SIG-M5 treated with dmso at 0.1 percent for 504 hours (cell line): ENCODE data around the gene ARHGEF6.
"Not testable (repeated sequence)": the region's sequence is repeated elsewhere in the genome, so short reads cannot be mapped to it uniquely, and the experiment has no call there.

ENCODE experiments used
- DNase-seq: peaks from one replicate; lab custom pipeline; 2025; ENCODE audit not compliant: unreplicated experiment; lab: John Stamatoyannopoulos, UW

The ARHGEF6 gene, protein sequence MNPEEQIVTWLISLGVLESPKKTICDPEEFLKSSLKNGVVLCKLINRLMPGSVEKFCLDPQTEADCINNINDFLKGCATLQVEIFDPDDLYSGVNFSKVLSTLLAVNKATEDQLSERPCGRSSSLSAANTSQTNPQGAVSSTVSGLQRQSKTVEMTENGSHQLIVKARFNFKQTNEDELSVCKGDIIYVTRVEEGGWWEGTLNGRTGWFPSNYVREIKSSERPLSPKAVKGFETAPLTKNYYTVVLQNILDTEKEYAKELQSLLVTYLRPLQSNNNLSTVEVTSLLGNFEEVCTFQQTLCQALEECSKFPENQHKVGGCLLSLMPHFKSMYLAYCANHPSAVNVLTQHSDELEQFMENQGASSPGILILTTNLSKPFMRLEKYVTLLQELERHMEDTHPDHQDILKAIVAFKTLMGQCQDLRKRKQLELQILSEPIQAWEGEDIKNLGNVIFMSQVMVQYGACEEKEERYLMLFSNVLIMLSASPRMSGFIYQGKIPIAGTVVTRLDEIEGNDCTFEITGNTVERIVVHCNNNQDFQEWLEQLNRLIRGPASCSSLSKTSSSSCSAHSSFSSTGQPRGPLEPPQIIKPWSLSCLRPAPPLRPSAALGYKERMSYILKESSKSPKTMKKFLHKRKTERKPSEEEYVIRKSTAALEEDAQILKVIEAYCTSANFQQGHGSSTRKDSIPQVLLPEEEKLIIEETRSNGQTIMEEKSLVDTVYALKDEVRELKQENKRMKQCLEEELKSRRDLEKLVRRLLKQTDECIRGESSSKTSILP

DNA sequence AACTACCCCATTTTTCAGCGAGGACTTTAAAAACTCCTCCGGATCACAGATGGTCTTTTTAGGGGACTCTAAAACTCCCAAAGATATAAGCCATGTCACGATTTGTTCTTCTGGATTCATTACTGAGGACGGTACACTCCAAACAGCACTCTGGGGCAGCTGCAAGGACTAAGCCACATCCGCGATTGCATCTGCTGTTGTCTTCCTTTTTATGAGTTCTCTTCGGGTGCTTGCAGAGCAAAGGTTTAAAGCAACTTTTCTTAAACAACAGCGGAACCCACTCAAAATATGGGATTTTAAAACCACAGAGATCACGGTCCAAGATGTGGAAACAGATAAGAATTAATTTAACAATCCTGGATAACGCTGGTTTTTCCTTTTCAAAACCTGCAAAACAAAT lies at the start of gene ARHGEF6:
ARHGEF6 (minus strand) TSS at position 170 of the 400 bp plus-strand sequence; CDS start at position 120, 50 bp downstream.
- peak; percentile 69 for DNase-seq

DNA sequence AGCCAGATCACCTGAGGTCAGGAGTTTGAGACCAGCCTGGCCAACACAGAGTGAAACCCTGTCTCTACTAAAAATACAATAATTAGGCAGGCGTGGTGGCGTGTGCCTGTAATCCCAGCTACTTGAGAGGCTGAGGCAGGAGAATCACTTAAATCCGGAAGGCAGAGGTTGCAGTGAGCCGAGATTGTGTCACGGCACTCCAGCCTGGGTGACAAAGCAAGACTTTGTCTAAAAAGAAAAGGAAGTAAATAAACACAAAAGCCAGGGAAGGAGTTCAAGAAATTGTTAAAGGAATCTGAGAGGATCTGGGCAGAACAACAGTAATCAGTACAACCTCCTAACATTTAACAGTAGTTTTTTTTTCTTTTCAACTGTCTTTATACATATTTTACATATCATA lies 48.7 kb upstream of the ARHGEF6 start:
- DNase-seq = no peak

DNA sequence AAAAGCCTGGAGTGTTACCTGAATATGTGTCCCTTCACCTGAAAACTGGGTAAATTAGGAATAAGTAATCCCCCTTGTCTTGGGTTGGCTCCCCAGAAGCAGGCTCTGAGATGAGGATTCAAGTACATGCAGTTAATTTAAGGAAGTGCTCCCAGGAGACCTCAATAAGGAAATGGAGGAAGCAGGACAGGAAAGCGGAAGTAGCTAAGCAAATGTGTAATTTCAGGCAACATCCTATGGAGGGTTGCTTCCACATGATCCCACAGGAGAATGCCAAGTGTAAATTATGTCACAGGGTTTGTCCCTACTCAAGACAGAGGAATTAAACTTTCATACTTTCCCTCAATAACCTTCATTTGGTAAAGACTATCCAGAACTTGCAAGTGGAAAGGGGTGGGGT lies 48.1 kb upstream of the ARHGEF6 start:
- DNase-seq = peak; percentile 34

DNA sequence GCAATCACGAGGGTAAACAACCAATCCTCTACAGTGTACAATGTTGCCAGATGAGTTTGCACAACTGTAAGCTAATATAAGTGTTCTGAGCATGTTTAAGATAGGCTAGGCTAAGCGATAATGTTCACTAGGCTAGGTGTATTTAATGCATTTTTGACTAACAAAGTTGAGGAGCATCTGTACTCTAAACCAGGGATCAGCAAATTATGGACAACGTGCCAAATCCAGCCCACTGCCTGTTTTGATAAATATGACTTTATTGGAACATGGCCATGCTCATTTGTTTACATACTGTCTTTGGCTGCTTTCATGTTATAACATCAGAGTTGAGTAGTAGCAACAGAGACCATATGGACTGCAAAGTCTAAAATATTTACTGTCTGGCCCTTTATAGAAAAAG lies 46.3 kb upstream of the ARHGEF6 start:
- no peak for DNase-seq

DNA sequence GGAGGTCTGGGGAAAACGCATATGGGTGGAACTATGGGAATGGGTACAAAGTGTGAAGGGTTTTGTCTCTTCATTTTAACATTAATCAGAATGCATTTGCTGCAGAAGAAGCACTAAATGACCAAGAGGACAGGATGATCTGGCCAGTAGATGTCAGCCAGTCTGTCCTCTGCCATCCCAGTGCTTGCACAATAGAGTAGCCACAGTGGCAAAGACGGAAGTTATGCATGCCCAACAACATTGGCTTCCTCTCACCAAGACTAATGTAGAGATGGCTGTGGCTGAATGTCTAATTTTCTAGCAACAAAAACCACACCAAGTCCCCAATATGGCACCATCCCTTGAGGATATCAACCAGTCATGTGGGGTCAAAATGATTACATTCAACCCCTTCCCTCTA lies 45.0 kb upstream of the ARHGEF6 start:
- no peak for DNase-seq

DNA sequence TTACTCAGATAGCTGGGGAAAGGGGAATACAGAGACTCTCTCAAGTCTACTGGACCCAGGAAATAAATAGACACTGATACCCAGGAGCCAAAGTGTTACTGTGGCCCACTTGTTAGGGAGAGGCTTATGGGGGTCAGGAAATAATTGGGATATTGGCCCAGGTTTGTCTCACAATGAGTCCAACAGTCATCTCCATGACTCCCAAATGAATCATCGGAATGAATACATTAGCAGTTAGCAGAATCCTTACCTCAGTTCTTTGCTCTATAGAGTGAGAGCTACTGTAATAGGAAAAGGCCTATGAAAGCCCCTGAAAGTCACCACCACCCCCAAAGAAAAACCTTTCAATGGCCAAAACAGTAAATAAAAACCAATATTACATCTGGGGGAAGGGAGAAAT lies 42.4 kb upstream of the ARHGEF6 start:
- no peak for DNase-seq

DNA sequence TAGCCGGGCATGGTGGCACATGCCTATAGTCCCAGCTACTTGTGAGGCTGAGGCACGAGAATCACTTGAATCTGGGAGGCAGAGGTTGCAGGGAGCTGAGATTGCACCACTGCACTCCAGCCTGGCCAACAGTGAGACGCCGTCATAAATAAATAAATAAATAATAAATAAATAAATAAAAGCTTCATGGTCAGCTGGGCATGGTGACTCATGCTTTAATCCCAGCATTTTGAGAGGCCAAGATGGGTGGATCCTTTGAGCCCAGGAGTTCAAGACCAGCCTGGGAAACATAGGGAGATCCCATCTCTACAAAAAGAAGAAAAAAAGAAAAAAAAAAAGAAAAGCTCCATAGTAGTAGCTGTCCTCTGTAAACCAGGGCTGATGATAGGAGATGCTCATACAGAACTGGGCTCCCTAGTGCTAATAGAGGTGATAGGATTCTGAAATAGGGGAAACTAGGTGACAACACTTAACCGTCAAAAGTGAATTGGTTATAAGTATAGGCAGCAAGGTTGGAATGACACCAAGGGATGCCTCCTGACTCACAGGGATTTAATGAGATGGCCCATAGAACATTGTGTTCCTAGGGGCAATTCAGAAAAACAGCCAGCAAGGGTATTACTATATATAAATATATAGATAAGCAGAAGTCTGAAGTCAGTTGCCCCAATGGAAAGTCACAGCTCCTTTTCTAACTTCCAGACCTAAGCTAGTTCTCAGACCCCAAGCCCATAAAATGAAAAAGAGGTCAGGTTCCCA lies 41.8 kb upstream of the ARHGEF6 start:
- no peak for DNase-seq

DNA sequence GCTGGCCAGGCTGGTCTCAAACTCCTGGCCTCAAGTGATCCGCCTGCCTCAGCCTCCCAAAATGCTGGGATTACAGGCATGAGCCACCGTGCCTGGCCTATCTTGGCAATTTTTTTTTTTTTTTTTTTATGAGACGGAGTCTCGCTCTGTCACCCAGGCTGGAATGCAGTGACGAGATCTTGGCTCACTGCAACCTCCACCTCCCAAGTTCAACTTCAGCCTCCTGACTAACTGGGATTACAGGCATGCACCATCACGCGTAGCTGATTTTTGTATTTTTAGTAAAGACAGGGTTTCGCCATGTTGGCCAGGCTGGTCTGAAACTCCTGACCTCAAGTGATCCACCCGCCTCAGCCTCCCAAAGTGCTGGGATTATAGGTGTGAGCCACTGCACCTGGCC lies 39.0 kb upstream of the ARHGEF6 start:
- DNase-seq = not testable (repeated sequence)

DNA sequence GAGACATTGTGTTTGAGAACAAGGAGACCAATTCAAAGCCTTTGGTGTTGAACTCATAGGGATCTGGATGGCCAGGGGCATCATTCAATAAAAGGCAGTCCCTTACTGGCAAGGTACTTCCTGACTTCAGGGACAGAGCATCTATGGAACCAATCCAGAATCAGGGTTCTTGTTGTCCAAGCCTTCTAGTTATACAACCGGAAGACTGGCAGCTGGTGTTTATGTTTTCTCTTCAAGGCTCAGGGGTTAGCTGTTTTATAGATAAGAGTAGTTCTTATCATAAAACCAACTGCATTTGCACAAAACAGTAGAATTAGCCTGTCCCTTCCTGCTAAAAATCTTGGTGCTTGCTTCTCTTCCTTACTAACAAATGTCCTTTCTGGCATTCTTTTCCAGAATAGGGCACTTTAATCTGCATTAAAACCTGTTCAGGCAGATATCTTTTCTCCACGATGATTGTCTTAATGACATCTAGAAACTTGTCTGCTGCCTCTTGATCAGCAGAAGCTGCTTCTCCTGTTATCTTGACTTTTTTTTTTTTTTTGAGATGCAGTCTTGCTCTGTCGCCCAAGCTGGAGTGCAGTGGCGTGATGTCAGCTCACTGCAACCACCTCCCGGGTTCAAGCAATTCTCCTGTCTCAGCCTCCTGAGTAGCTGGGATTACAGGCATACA lies 38.4 kb upstream of the ARHGEF6 start:
- no peak for DNase-seq

DNA sequence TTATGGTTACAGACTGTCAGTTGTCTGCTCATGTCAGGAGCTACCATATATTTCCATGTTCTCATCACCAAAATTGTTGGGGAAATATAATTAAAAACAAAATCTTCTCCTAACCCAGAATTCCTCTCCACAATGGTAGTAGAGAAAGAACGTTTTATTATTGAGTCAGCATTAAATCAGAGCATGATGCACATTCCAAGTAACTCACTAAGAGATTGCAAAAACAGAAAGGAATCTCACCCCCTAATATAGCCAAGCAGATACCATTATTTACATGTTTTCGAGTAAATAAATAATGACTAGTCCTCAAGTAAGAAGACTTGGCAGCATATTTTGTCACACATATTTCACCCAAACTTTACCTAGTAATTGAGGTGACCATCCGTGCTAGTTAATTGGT lies 36.2 kb upstream of the ARHGEF6 start:
- DNase-seq = no peak

DNA sequence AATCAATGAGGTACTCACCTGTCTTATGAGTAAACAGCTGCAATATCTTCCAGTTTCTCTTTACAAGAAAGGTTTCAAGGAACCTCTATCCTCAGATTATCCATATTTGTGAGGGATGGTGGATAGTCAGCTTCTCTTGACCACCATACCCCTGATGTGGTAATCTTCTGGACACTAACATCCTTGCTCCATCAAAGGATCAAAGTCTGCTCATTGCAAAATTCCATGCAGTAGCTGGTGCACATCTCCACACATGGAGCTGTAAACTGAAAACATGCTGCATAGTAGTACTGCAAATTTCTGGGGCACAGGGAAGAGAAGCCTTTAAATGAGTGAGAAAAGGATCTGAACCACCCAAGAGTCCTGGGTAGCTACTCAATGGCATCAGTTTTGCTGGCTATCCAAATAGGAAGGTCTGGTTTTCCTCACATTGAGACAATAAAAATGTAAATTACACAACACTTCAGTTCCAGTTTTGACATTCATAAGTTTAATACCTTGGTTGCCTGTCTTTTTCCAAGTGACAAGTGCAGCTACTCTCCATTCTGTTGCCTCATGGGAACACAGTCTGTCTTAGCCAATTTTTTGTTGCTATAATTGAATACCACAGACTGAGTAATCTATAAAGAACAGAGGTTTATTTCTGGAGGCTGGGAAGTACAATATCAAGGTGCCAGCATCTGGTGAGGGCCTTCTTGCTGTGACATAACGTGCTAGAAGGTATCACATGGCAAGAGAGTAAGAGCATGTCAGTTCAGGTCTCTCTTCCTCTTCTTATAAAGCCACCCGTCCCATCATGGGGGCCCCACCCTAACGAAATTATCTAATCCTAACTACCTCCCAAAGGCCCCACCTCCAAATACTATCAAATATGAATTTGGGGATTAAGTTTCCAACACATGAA lies 34.4 kb upstream of the ARHGEF6 start:
- no peak for DNase-seq

DNA sequence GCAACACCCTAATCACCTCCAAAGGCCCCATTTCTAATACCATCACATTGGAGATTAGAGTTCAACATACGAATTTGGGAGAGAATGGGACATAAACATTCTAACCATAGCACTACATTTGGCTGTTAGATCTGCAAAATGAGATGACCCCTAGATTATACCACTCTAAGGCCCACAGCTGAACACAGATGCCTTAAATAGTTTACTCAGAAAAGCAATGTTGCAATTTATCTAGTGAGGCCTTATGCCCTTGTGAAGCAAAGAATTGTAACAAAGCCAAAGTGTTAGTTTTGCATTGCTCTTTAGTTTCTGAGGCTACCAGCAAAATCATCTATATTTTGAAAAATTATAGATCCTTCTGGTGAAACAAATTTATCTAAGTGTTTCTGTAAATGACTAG lies 31.6 kb upstream of the ARHGEF6 start:
- no peak for DNase-seq

DNA sequence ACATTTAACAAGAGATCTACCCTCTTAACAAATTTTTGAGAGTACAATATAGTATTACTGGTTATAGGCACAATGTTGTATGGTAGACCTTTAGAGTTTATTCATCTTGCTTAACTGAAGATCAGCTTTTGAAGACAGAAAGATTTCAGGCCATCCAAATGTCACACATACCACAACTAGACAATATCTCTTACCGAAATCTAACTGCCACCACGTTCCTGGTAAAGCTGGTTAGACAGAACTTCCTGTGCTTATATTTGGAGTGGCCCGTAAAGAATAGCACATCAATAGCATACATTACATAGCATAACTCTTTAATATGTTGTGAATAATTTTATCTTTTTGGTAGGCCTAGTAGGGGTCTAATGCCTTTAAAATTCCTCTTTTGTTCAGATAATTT lies 29.8 kb upstream of the ARHGEF6 start:
- DNase-seq = no peak

DNA sequence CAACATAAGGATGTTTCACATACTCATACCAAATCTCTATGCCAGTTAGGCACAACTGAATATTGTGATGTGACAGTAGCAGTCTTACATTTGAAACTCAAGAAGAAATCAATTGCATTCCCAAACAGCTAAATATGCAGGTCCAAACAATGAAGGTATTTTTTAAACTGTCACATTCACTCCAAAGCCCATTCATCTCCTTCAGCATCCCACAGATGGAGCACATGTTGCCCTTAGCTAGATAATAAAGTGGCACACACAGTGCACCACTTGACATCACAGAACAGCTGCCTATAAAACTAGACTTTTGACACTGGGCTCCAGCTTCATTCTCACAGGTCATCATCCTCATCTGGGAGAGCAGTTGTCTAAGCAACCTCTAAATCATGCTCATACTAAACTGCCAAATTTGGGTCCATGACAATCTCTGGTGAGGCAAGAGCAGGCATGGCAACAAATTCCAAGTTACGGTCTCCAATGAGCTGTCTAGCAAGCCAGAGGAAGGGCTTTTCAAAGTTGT lies 26.2 kb upstream of the ARHGEF6 start:
- DNase-seq = no peak

DNA sequence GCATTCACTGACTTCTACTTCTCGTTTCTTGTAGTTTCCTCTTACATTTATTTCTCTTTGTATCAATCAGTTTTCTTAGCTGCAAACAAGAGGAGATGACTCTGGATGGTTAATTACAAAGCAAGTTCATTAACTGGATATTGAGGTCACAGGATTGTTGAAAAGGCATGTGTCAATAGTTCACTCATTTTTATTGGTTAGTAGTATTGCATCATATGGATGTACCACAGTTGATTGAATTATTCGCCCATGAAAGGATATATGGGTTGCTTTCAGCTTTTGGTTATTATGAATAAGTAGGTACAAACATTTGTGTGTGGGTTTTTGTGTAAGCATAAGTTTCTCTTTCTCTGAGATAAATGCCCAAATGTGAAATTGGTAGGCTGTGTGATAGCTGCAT lies 21.8 kb upstream of the ARHGEF6 start:
- no peak for DNase-seq

DNA sequence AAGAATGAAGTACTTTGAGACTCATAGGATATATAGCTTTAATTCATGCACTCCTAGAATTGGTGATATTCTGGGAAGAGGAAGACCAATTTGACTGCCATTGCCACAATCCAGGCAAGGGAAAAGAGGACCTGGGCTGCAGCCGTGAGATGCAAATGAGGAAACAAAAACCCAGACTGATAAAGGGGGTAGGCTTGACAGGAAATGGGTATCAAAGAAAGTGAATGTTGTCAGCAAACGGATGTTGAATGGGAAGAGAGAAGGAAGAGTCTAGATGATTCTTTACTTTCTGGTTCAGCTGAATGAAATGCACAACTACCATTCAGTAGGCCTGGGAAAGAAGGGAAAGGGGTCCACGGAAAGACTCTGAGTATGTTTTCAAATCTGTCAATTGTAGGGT lies 17.1 kb upstream of the ARHGEF6 start:
- DNase-seq = no peak

DNA sequence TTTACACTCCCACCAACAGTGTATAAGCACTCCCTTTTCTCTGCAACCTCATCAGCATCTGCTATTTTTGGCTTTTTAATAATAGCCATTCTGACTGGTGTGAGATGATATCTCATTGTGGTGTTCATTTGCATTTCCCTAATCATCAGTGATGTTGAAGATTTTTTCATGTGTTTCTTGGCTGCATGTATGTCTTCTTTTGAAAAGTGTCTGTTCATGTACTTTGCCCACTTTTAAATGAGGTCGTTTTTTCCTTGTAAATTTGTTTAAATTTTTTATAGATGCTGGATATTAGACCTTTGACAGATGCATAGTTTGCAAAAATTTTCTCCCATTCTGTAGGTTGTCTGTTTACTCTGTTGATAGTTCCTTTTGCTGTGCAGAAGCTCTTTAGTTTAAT lies 14.4 kb upstream of the ARHGEF6 start:
- not testable (repeated sequence) for DNase-seq

DNA sequence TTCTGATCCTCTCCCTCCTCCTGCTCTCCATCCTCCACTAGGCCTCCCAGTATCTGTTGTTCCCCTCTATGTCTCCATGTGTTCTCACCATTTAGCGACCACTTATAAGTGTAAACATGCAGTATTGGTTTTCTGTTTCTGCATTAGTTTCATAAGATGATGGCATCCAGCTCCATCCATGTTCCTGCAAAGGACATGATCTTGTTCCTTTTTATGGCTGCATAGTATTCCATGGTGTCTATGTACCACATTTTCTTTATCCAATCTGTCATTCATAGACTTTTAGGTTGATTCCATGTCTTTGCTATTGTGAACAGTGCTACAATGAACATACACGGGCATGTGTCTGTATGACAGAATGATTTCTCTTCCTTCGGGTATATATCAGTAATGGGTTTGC lies 13.9 kb upstream of the ARHGEF6 start:
- DNase-seq = not testable (repeated sequence)

DNA sequence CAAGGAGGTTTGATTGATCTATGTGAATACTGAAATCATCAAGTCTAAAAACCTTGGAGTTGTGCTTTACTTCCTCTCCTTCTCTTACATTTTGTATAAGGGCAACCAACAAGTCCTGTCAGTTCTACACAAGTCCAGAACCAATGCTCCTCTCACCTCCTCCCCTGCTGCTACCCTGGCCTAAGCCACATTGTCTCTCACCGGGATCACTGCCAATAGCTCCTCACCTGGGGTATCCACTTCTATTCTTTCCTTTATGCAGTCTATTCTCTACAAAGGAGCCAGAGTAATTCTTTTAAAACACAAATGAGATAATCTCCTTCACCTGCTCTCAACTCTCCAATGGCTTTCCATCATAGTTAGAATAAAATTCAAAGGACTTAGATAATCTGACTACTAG lies 13.3 kb upstream of the ARHGEF6 start:
- no peak for DNase-seq

DNA sequence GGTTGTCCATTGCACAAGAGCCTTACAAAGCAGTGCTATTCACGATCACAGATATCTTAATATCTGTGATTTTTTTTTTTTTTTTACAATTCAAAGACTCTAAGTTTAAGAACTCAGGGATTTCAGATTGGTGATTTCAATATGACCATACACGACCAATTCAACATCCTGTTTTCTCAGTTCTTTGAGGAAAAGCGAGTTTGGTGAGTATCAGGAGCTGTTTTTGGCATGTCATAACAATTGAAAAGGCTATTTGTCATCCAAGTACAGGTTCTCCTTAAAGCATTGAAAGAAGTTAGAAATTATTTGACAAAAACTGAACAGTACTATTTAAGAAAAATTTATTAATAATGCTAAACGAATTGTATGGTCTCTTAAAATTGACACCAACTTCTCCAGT lies 9.1 kb upstream of the ARHGEF6 start:
- DNase-seq = no peak
